KMS-11 (cell line): ENCODE measurements around the gene CYLC2.

ENCODE experiments used
- H2AFZ ChIP-seq: fragments of 200-600 bp; sonication (generic); 2 replicates; pipeline ENCODE4 v1.6.1; 2016; ENCODE audit warnings: antibody characterized with exemption, mixed run types, low read depth
- H3K27ac ChIP-seq: fragments of 200-600 bp; sonication (generic); 2 replicates; pipeline ENCODE4 v1.6.1; 2016; ENCODE audit warnings: mild to moderate bottlenecking, mixed run types
- H3K27me3 ChIP-seq: fragments of 200-600 bp; sonication (generic); 2 replicates; pipeline ENCODE4 v1.6.1; 2017; ENCODE audit warnings: mild to moderate bottlenecking, low read depth, mixed run types, moderate library complexity; ENCODE audit not compliant: insufficient read depth
- H3K36me3 ChIP-seq: fragments of 200-600 bp; sonication (generic); 2 replicates; pipeline ENCODE4 v1.6.1; 2017; ENCODE audit warnings: mild to moderate bottlenecking, mixed run types; ENCODE audit not compliant: insufficient read depth
- H3K4me1 ChIP-seq: fragments of 200-600 bp; sonication (generic); 2 replicates; pipeline ENCODE4 v1.6.1; 2016; ENCODE audit warnings: mild to moderate bottlenecking, low read depth, mixed run types; ENCODE audit not compliant: poor library complexity, severe bottlenecking
- H3K4me2 ChIP-seq: fragments of 200-600 bp; sonication (generic); 2 replicates; pipeline ENCODE4 v1.7.0; 2016; ENCODE audit warnings: mild to moderate bottlenecking, mixed run types
- H3K4me3 ChIP-seq: fragments of 200-600 bp; sonication (generic); IDR thresholded peaks from 2 replicates; pipeline ENCODE4 v1.6.1; 2017; ENCODE audit warnings: low read depth, low read length, mixed read lengths; ENCODE audit not compliant: insufficient read depth
- H3K79me2 ChIP-seq: fragments of 200-600 bp; sonication (generic); 2 replicates; pipeline ENCODE4 v1.6.1; 2016; ENCODE audit warnings: low read depth, mixed run types; ENCODE audit not compliant: insufficient read depth
- H3K9ac ChIP-seq: fragments of 200-600 bp; sonication (generic); 2 replicates; pipeline ENCODE4 v1.6.1; 2016; ENCODE audit warnings: mild to moderate bottlenecking, mixed run types
- H4K20me1 ChIP-seq: fragments of 200-600 bp; sonication (generic); 2 replicates; pipeline ENCODE4 v1.6.1; 2016; ENCODE audit warnings: mild to moderate bottlenecking, mixed run types; ENCODE audit not compliant: insufficient read depth
- CTCF ChIP-seq: fragments of 200-600 bp; sonication (generic); conservative IDR thresholded peaks from 2 replicates; pipeline ENCODE4 v1.6.1; 2017; ENCODE audit warnings: low read depth, mild to moderate bottlenecking, antibody characterized with exemption, low read length, moderate library complexity, mixed read lengths

Gene CYLC2

GRCh38 chr9:102972780-102973179 lies 22.4 kb upstream of the CYLC2 start:
- Histone ChIP-seq H3K4me1 (no peaks in the 10 kb centered on the region), H4K20me1 (no peaks in the 10 kb centered on the region), H3K36me3 (no peaks in the 10 kb centered on the region), H3K27me3 (no peaks in the 10 kb centered on the region), H3K9ac (no peak overlapping the region), H3K4me3 (no peak overlapping the region), H3K79me2 (no peaks in the 10 kb centered on the region), H2AFZ (no peak overlapping the region), H3K27ac (no peak overlapping the region), H3K4me2 (no peak overlapping the region)
- no peak for TF ChIP-seq CTCF

- H3K79me2 ChIP-seq = no peaks in the 10 kb centered on the region
- no peak overlapping the region for H2AFZ ChIP-seq
- H3K27me3 ChIP-seq = no peaks in the 10 kb centered on the region
- TF ChIP-seq CTCF = no peak
- no peaks in the 10 kb centered on the region for H3K4me1 ChIP-seq
- H3K9ac ChIP-seq = no peak overlapping the region
- H4K20me1 ChIP-seq = no peaks in the 10 kb centered on the region
- no peak overlapping the region for H3K27ac ChIP-seq
- no peak overlapping the region for H3K4me2 ChIP-seq
- H3K36me3 ChIP-seq = no peaks in the 10 kb centered on the region
- H3K4me3 ChIP-seq = no peak overlapping the region
Observed at GRCh38 chr9:102974530-102974929, 20.6 kb upstream of the CYLC2 start.

GRCh38 chr9:102975251-102975650 lies 19.9 kb upstream of the CYLC2 start:
- H2AFZ ChIP-seq = no peak overlapping the region
- no peak for TF ChIP-seq CTCF
- H3K9ac ChIP-seq = no peak overlapping the region
- no peak overlapping the region for H3K4me2 ChIP-seq
- no peaks in the 10 kb centered on the region for H4K20me1 ChIP-seq
- H3K4me3 ChIP-seq = no peak overlapping the region
- H3K27ac ChIP-seq = no peak overlapping the region
- H3K79me2 ChIP-seq = no peaks in the 10 kb centered on the region
- H3K27me3 ChIP-seq = no peaks in the 10 kb centered on the region
- no peaks in the 10 kb centered on the region for H3K36me3 ChIP-seq
- no peaks in the 10 kb centered on the region for H3K4me1 ChIP-seq

- Histone ChIP-seq H3K9ac (no peak overlapping the region), H3K4me1 (no peaks in the 10 kb centered on the region), H3K4me3 (no peak overlapping the region), H3K27me3 (no peaks in the 10 kb centered on the region), H3K79me2 (no peaks in the 10 kb centered on the region), H3K27ac (no peak overlapping the region), H3K4me2 (no peak overlapping the region), H2AFZ (no peak overlapping the region), H3K36me3 (no peaks in the 10 kb centered on the region; the same call in 1 of the 2 replicates), H4K20me1 (no peaks in the 10 kb centered on the region)
- no peak for TF ChIP-seq CTCF
Observed at GRCh38 chr9:102985162-102985895, 9.8 kb upstream of the CYLC2 start.
